GM18511 (cell line): ENCODE data around the gene FOXE3.
"Not testable (repeated sequence)": the region's sequence is repeated elsewhere in the genome, so short reads cannot be mapped to it uniquely, and the experiment has no call there.

ENCODE experiments used
- ATAC-seq: cut with Tn5 transposase; IDR thresholded peaks from one replicate; pipeline ENCODE4 v1.9.1; 2021; ENCODE audit warnings: mild to moderate bottlenecking, moderate library complexity; ENCODE audit not compliant: unreplicated experiment

FOXE3 gene

DNA sequence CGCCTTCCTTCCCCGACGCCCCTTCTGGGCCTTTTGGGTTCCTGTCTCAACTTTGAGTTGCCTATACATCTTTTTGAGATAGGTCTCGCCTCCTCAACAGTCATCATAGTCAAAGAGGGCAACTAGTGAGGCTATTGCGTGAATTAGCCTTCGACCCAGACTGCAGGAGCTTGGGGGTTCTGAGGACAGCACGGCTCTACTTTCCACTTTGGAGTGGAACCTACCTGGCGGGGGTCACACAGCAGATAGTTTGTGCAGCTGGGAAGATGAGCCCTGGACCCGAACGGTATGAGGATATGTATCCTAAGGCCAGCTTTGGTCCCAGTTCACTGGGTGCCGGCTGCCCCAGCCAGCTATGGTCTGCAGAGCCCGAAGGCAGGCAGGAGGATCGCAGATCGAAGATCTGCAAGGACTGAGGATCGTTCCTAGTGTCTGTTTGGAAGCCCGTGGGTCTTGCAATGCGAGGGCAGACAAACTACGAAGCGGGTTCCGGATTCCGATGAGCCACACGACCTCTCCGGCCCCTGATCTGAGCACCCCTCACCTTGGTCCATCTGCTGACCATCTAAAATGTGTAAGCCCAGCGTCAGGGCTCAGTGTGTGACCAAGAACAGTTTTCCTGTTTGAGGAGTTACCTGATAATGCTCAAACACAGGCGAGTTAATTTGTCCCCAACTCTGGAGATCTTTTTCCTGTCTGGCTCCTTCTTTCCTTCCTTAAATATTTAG is 29.9 kb downstream of the FOXE3 start:
- ATAC-seq, result no peak

GRCh38 chr1:47448462-47449222 is 32.6 kb downstream of the FOXE3 start:
- ATAC-seq, result no peak

GRCh38 chr1:47449822-47450552 is 33.9 kb downstream of the FOXE3 start:
- no peak for ATAC-seq

GRCh38 chr1:47450606-47451005 is 34.5 kb downstream of the FOXE3 start:
- no peak for ATAC-seq

- ATAC-seq, result no peak
Observed at GRCh38 chr1:47452426-47452825, 36.3 kb downstream of the FOXE3 start.

DNA sequence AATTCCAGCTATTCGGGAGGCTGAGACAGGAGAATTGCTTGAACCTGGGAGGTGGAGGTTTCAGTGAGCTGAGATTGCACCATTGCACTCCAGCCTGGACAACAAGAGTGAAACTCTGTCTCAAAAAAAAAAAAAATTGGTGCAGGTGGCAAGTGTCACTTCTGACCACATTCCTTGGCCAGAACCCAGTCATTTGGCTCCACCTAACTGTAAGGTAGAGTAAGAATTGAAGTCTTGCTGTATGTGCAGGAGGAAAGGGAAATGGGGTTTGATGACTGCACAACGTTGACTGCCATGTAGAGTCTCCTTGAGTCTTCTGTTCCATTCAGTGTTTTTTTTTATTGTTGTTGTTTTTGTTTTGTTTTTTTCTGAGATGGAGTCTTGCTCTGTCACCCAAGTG is 37.8 kb downstream of the FOXE3 start:
- ATAC-seq, result not testable (repeated sequence)

- no peak for ATAC-seq
Observed at GRCh38 chr1:47456250-47456649, 40.2 kb downstream of the FOXE3 start.

DNA sequence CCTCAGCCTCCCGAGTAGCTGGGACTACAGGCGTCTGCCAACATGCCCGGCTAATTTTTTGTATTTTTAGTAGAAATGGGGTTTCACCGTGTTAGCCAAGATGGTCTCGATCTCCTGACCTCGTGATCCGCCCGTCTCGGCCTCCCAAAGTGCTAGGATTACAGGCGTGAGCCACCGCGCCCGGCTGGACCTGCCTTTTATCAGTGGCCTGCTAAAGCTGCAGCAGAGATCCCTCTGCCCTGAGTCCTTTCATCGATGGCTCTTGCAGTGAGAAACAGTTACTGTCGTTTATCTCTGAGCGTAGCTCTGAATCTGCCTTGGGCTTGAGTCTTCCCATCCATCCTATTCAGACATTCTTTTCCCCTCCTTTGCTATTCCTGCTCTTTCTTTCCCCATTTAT is 41.5 kb downstream of the FOXE3 start:
- ATAC-seq, result not testable (repeated sequence)

GRCh38 chr1:47459253-47459788 is 43.2 kb downstream of the FOXE3 start:
- ATAC-seq, result no peak

DNA sequence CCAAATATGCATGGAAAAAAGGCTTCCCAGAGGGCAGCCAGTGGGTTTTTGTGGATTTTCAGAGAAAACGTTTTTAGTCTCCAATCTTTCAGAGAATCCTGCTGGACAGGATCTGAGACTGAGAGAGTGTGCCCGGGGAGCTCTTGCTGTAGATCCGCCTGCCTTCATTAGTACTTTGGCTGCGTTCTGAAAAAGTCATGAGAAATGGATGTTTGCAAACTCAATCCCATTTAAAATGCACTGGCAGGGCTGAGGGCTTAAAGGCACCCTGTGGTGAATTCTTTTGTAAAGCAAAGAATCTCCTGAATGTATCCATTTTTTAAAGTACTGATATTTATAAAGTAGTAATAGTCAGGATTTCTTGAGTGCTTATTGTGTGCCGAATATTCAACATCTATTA is 44.0 kb downstream of the FOXE3 start:
- no peak for ATAC-seq

DNA sequence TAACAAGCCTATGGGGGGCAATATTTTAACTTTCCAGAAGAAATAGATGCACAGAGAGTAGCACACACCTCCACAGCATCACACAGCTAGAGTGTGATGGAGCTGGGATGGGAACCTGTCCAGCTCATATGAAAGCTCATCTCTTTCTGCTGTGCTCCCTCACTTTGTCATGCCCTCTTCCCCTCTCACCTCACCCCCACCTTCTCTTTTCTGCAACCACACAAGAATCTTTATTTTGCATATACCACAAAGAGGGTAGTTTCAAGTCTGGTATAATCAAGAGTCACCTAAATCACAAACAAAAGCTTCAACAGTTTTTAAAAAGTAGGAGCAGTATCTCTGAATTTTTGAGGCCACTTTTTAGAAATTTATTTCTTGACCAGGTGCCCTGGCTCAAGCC is 44.4 kb downstream of the FOXE3 start:
- ATAC-seq, result no peak

DNA sequence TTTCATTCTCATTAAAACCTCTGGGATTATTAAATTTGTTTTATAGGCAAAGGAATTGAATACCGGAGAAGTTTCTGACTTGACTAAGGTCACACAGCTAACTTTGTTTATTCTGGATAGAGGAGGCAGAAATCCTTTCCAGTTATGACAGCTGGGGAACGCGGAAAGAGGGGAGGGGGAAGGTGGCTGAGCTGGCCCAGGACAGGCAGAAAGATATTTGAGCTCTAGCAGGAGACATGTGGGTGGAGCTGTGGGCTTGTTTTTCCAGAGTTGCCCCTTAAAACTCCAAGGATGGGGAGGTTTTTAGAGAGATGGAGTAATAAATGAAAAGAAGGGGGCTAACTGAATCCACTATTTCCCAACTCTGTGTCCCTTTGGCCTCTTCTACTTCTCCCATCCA is 49.5 kb downstream of the FOXE3 start:
- no peak for ATAC-seq
